GM12892 (cell line): Measurements from ENCODE around the gene MRTFB.

Source experiments
- POLR2A ChIP-seq: IDR thresholded peaks from 2 replicates; pipeline ENCODE4 v1.6.1; 2011; ENCODE audit warnings: low read depth, low read length, control low read depth
- POLR2AphosphoS5 ChIP-seq: IDR thresholded peaks from 2 replicates; pipeline ENCODE4 v1.6.1; 2011; ENCODE audit warnings: low read depth, low read length, control low read depth
- TAF1 ChIP-seq: IDR thresholded peaks from 2 replicates; pipeline ENCODE4 v1.6.1; 2011; ENCODE audit warnings: low read depth, mild to moderate bottlenecking, control low read depth, low read length, borderline replicate concordance

DNA sequence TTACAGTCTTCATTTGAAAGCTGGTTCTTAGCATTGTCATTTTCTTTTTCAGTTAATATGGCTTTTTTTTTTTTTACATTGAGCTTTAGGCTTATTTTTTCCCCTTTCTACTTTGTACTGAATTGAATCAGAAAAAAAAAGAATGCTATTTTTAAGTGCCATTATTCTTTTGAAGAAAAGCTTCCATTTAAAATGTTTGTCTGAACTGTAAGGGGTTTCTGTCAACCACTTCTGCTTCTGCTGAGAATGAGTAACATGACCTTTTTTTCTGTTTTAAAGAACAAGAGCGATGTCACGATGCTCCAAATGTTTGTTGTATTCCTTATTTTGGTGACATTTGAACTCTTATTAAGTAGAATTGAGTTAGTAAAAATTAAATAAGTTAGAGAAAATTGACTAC lies 50.0 kb downstream of the MRTFB start:
- TF ChIP-seq POLR2A: no peak
- no peak for TF ChIP-seq TAF1
- TF ChIP-seq POLR2AphosphoS5: no peak
